HCT116 (cell line): ENCODE results near the gene ETV5. TPM values are rescaled to one million over a fixed set of nuclear protein-coding genes. Genes with fewer than 3 reads are reported as not detected.

Source experiments
- ATAC-seq: fragments of 200-7000 bp; cut with Tn5 transposase; 2 replicates; pipeline ENCODE4 v1.9.1; 2020; ENCODE audit warnings: mild to moderate bottlenecking, moderate library complexity
- BruUV-seq: library from RNA; stranded (reverse); fragments of 400-500 nt; replicated peaks from 2 replicates; lab custom pipeline; 2021; lab: Mats Ljungman, UMichigan
- CTCF ChIA-PET: fragments of 300-600 bp; sonication (Branson Sonifier 250); formaldehyde crosslinking; loops from one replicate; lab custom pipeline; 2021; ENCODE audit warnings: antibody characterized with exemption; lab: Charles Lee
- POLR2A ChIA-PET: fragments of 300-600, 350-600 bp; sonication (Branson Sonifier 250); formaldehyde crosslinking; loops from one replicate; lab custom pipeline; 2021; ENCODE audit warnings: antibody characterized with exemption; lab: Charles Lee
- RAD21 ChIA-PET, 2 experiments: fragments of 300-600 bp; sonication (Branson Sonifier 250); formaldehyde crosslinking; loops; one replicate each; lab custom pipeline; 2023; ENCODE audit warnings: low total read pairs in 2 of 2; ENCODE audit not compliant: uncharacterized antibody in 2 of 2, unreplicated experiment in 2 of 2, low non-redundant PET in 1 of 2; lab: Charles Lee
- DNase-seq: peaks from one replicate; pipeline ENCODE4 v3.0.0-alpha.2; 2010; ENCODE audit warnings: low read depth, low spot score
- H2AFZ ChIP-seq: fragments of 200-600 bp; shearing (Covaris generic), sonication (generic); 2 replicates; pipeline ENCODE4 v1.6.1; 2017; ENCODE audit warnings: low read depth, mixed run types, mixed read lengths, antibody characterized with exemption, low read length; ENCODE audit not compliant: poor library complexity, severe bottlenecking
- H3K27ac ChIP-seq: 2 replicates; pipeline ENCODE4 v1.5.1; 2012; ENCODE audit warnings: low read depth, low read length
- H3K27me3 ChIP-seq: fragments of 200-600 bp; sonication (generic); 2 replicates; pipeline ENCODE4 v1.6.1; 2016; ENCODE audit warnings: mixed run types, low read length, mixed read lengths; ENCODE audit not compliant: insufficient read depth
- H3K36me3 ChIP-seq, 2 experiments: fragments of 200-500 bp in 1 of 2; fragments of 200-600 bp in 1 of 2; sonication (Bioruptor generic) in 1 of 2; sonication (generic) in 1 of 2; 2 replicates each; pipeline versions ENCODE4 v1.5.1 to v1.6.1; 2014 to 2016; ENCODE audit warnings: low read length in 2 of 2, inconsistent platforms in 1 of 2, mixed read lengths in 1 of 2, mixed run types in 1 of 2; ENCODE audit not compliant: insufficient read depth in 2 of 2, control insufficient read depth in 1 of 2
- H3K4me1 ChIP-seq, 2 experiments: fragments of 200-600 bp in 1 of 2; sonication (generic) in 1 of 2; 2 replicates each; pipeline versions ENCODE4 v1.5.1 to v1.6.1; 2012 to 2017; ENCODE audit warnings: low read length in 2 of 2, inconsistent platforms in 1 of 2, mild to moderate bottlenecking in 1 of 2, mixed read lengths in 1 of 2, mixed run types in 1 of 2, moderate library complexity in 1 of 2; ENCODE audit not compliant: insufficient read depth in 2 of 2, control insufficient read depth in 1 of 2
- H3K4me2 ChIP-seq: fragments of 200-600 bp; sonication (generic); 2 replicates; pipeline ENCODE4 v1.6.1; 2017; ENCODE audit warnings: mixed run types, low read length, mixed read lengths
- H3K4me3 ChIP-seq, 2 experiments: fragments of 200-600 bp in 1 of 2; sonication (generic) in 1 of 2; replicated peaks in 1 of 2; 2 replicates each; pipeline ENCODE4 v1.5.1; 2011 to 2016; ENCODE audit warnings: low read length in 2 of 2, control low read depth in 1 of 2, low read depth in 1 of 2, mild to moderate bottlenecking in 1 of 2, mixed read lengths in 1 of 2, mixed run types in 1 of 2
- H3K79me2 ChIP-seq: fragments of 200-600 bp; sonication (generic); 2 replicates; pipeline ENCODE4 v1.6.1; 2017; ENCODE audit warnings: mild to moderate bottlenecking, mixed run types, low read length, moderate library complexity, mixed read lengths; ENCODE audit not compliant: insufficient read depth
- H3K9ac ChIP-seq: fragments of 200-600 bp; sonication (generic); 2 replicates; pipeline ENCODE4 v1.6.1; 2016; ENCODE audit warnings: low read length, mixed read lengths
- H3K9me2 ChIP-seq: fragments of 200-600 bp; sonication (generic), shearing (Covaris generic); 2 replicates; pipeline ENCODE4 v1.6.1; 2017; ENCODE audit warnings: mixed run types, mild to moderate bottlenecking, moderate library complexity; ENCODE audit not compliant: insufficient read depth
- H3K9me3 ChIP-seq, 2 experiments: fragments of 200-500 bp in 1 of 2; fragments of 200-600 bp in 1 of 2; sonication (Bioruptor generic) in 1 of 2; sonication (generic) in 1 of 2; 2 replicates each; pipeline ENCODE4 v1.6.1; 2014 to 2017; ENCODE audit warnings: low read length in 2 of 2, mixed read lengths in 2 of 2, inconsistent platforms in 1 of 2, low read depth in 1 of 2, mild to moderate bottlenecking in 1 of 2, mixed run types in 1 of 2, moderate library complexity in 1 of 2; ENCODE audit not compliant: control insufficient read depth in 1 of 2, insufficient read depth in 1 of 2
- H4K20me1 ChIP-seq: fragments of 200-600 bp; sonication (generic), shearing (Covaris generic); 2 replicates; pipeline ENCODE4 v1.6.1; 2017; ENCODE audit warnings: mixed run types, mild to moderate bottlenecking, moderate library complexity; ENCODE audit not compliant: insufficient read depth
- ATF3 ChIP-seq: IDR thresholded peaks from 2 replicates; pipeline ENCODE4 v1.6.1; 2012
- CBX3 ChIP-seq: IDR thresholded peaks from 2 replicates; pipeline ENCODE4 v1.6.1; 2012; ENCODE audit warnings: low read depth
- CTCF ChIP-seq, 3 experiments: fragments of 200-600 bp in 1 of 3; sonication (generic) in 1 of 3; IDR thresholded peaks in 2 of 3; conservative IDR thresholded peaks in 1 of 3; 2 replicates each; pipeline ENCODE4 v1.5.1; 2012 to 2017; ENCODE audit warnings: low read depth in 2 of 3, low read length in 2 of 3, antibody characterized with exemption in 1 of 3, borderline replicate concordance in 1 of 3, control low read depth in 1 of 3, mild to moderate bottlenecking in 1 of 3, mixed read lengths in 1 of 3, mixed run types in 1 of 3, moderate library complexity in 1 of 3; ENCODE audit not compliant: insufficient read depth in 1 of 3
- EZH2phosphoT487 ChIP-seq: fragments of 200-600 bp; IDR thresholded peaks from 2 replicates; pipeline ENCODE4 v1.6.1; 2018; ENCODE audit warnings: antibody characterized with exemption, borderline replicate concordance
- JUND ChIP-seq: IDR thresholded peaks from 2 replicates; pipeline ENCODE4 v1.6.1; 2012
- POLR2A ChIP-seq: IDR thresholded peaks from 2 replicates; pipeline ENCODE4 v1.7.0; 2011; ENCODE audit warnings: borderline replicate concordance; ENCODE audit not compliant: insufficient read depth, insufficient read length; ENCODE audit errors: extremely low read depth
- YY1 ChIP-seq: IDR thresholded peaks from 2 replicates; pipeline ENCODE4 v1.6.1; 2011; ENCODE audit warnings: low read length, low read depth, moderate library complexity, mild to moderate bottlenecking; ENCODE audit not compliant: insufficient replicate concordance; ENCODE audit errors: extremely low read depth
- ZFX ChIP-seq: fragments of 450-650 bp; IDR thresholded peaks from 2 replicates; pipeline ENCODE4 v1.6.1; 2017
- ZNF274 ChIP-seq: fragments of 200-500 bp; sonication (Bioruptor generic); IDR thresholded peaks from 2 replicates; pipeline ENCODE4 v1.6.1; 2014; ENCODE audit warnings: mild to moderate bottlenecking, low read depth, low read length, inconsistent platforms
- intact Hi-C: fragments of 100-400 bp; cut with micrococcal nuclease; formaldehyde crosslinking; loops from 2 replicates; pipeline ENCODE4 v1.10.0; 2022
- total RNA-seq: library from RNA; stranded (reverse); gene quantifications from one replicate; pipeline ENCODE4 v1.2.1, GENCODE V29; 2021; ENCODE audit not compliant: unreplicated experiment

ETV5 gene
- total RNA-seq, 1 experiment from 2014 or later, result 89.7 TPM

DNA sequence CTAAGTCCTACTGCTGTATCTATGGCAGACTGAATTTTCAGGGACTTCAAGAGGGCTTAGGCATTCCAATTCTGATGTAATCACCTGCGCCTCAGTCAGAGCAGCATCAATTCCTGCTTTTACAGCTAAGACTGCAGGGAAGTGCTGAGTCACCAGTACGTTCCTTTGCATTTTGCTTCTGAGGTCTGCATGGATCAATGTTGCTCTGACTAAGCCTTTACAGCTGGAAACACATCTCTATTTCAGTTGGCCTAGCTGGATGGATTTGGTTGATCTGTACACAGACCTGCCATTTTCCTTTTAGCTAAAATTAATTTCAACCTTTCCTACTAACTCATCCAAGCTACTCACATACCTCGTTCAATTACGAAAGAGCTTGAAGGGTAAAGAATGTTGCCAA is 51.3 kb downstream of the ETV5 start:
- no peaks in the 10 kb centered on the region for H3K9me3 ChIP-seq
- no peak overlapping the region for H3K9ac ChIP-seq
- no peak overlapping the region for H2AFZ ChIP-seq
- no peaks in the 10 kb centered on the region for H3K27me3 ChIP-seq
- H3K4me2 ChIP-seq, result no peak overlapping the region
- CTCF ChIA-PET, result interaction anchor here (0.6 kb wide), 1 partner anchor 185 kb away, joined by 3 read pairs; no protein-coding TSS in a partner anchor
- H3K4me1 ChIP-seq, result no peaks in the 10 kb centered on the region
- no peak overlapping the region for H3K27ac ChIP-seq
- H4K20me1 ChIP-seq, result no peaks in the 10 kb centered on the region
- DNase-seq, result no peak
- RAD21 ChIA-PET, result no interaction called here
- no peaks in the 10 kb centered on the region for H3K79me2 ChIP-seq
- no TSS peak for BruUV-seq
- POLR2A ChIA-PET, result no interaction called here
- no peak overlapping the region for H3K4me3 ChIP-seq
- no peak for ATAC-seq
- H3K36me3 ChIP-seq, result peaks cover 4 to 23% of the 10 kb centered on the region in 2 experiments; a peak in 3 of 4 replicates
- no peak for TF ChIP-seq ZNF274
- no peak for TF ChIP-seq POLR2A
- TF ChIP-seq JUND, result no peak
- TF ChIP-seq ATF3, result no peak
- no peak for TF ChIP-seq CTCF (IDR thresholded peaks at IDR 0.05 in 2 of 3, conservative IDR thresholded peaks at IDR 0.05 in 1 of 3; ENCODE audit: borderline replicate concordance in 1 of 3, insufficient read depth in 1 of 3, low read depth in 2 of 3, low read length in 2 of 3)
- H3K9me2 ChIP-seq, result no peaks in the 10 kb centered on the region
- intact Hi-C loops, result no loop called here

DNA sequence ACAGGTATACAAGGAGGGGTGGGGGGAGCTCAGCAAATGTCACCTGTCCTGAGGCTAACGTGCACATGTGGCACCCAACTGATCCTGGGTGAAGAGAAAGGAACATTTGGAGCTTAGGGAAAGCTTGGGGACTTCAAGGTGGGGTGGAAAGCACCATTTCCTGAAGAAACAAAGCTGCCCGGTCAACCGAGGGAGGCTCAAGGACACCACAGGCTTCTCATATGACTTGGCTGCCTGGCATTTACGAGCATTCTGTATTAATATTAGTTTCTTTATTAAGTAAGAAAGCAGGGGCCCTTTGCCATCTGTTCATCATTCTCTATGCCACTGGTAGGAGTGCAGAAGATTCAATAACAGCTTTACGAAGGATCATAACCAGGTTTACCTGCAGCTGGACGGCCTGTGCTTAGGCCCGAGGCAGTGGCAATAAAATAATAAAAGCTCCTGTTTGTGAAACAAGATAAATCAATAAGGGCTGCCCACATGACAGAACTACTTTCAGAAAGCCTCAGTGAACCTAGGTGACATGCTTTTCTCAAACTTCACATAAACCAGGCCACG is 54.0 kb downstream of the ETV5 start:
- Histone ChIP-seq H3K9ac (no peak overlapping the region), H3K9me2 (no peaks in the 10 kb centered on the region), H3K4me2 (no peak overlapping the region), H3K4me3 (no peak overlapping the region), H3K9me3 (no peaks in the 10 kb centered on the region), H3K79me2 (no peaks in the 10 kb centered on the region), H3K27me3 (no peaks in the 10 kb centered on the region), H3K36me3 (peaks cover 13 to 39% of the 10 kb centered on the region in 2 experiments; a peak in 3 of 4 replicates), H2AFZ (no peak overlapping the region), H4K20me1 (no peaks in the 10 kb centered on the region), H3K4me1 (no peaks in the 10 kb centered on the region), H3K27ac (no peak overlapping the region)
- BruUV-seq, result no TSS peak
- ChIA-PET RAD21 (no interaction called here), POLR2A (no interaction called here), CTCF (no interaction called here)
- ATAC-seq, result no peak
- DNase-seq, result no peak
- intact Hi-C loops, result no loop called here
- TF ChIP-seq EZH2phosphoT487, result no peak
- no peak for TF ChIP-seq YY1
- no peak for TF ChIP-seq ZFX
- no peak for TF ChIP-seq CBX3
